Stimulated activated CD4-positive, alpha-beta T cell treated with anti-CD3 and anti-CD28 coated beads, Interleukin-15, amount 100 ng/mL, for 24 hours (primary cell): ENCODE data around the gene ZNF273.
A peak's percentile ranks its signal among the peaks of the same experiment; 100 is the strongest.
"Not testable (repeated sequence)": the region's sequence is repeated elsewhere in the genome, so short reads cannot be mapped to it uniquely, and the experiment has no call there.

ENCODE experiments used
- DNase-seq: peaks from one replicate; pipeline ENCODE4 v3.0.0-alpha.2; 2020

ZNF273 gene

DNA sequence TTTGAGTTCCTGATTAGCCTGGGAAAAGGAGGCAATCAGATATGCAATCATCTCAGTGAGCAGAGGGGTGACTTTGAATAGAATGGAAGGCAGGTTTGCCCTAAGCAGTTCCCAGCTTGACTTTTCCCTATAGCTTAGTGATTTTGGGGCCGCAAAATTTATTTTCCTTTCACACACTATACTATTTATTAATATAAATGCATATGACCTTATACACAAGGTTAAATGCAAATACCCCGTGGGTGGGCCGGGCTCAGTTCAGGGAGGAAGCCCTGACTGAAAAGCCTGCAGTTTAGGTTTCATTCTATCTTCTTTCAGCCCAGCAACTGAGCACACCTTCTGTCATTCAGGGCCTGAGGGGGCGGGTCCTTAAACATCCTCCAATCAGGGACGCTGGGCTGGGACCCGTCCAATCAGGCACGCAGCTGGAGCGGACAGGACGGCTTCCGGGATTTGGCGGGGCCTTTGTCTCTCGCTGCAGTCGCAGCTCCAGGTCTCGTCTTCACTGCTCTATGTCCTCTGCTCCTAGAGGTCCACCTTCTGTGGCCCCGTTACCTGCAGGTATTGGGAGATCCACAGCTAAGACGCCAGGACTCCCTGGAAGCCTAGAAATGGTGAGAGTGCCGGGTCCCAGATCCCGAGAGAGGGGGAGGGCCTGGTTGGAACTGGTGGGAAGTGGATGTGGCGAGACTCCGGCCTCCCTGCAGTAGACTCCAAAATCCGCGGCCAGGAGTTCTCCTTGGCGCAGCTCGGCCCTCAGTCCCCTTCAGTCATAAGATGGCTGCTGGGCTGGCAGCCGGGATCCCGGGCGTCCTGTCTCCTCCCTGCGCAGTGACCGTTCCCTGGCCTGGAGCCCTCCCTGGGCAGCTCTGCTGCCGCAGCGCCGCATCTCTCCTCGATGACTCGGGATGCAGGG is at the start of gene ZNF273:
Gene ZNF273, plus strand, starts transcription at position 468 of the 916 bp plus-strand sequence. Its CDS starts 45 bp downstream, at position 513.
- DNase-seq = peak; percentile 94

DNA sequence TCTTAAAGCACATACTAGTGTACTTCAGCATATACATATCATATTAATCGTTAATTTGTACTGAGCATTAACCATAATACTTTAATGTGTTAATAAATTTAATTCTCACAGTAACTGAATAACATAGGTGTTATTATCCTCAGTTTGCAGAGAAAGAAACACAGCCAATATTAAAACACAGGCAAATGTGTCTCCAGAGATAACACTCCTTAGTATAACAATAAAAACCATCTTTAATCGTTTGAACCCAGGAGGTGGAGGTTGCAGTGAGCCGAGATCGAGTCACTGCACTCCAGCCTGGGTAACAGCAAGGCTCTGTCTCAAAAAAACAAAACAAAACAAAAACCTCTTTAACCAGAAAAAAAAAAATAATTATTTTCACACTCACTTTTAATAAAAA is 49.4 kb upstream of the ZNF273 start:
- no peak for DNase-seq

- no peak for DNase-seq
These were observed 48.1 kb upstream of the ZNF273 start for GRCh38 chr7:64854969-64855368.

DNA sequence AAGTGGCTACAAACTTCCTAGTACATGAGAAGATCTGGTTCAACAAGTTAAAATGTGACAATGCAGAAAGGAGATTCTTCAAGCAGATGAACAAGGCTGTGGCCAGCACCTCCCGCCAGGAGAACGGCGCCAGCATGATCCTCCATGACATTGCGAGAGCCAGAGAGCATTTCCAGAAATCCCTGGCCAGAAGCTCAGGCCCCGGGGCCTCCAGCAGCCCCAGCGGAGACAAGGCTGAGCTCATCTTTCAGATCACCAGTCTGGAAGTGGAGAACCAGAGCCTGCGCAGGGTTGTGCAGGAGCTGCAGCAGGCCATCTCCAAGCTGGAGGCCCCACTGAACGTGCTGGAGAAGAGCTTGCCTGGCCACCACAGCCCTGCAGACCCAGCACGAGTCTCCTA is 40.1 kb upstream of the ZNF273 start:
- DNase-seq = no peak

GRCh38 chr7:64863530-64863929 is 39.5 kb upstream of the ZNF273 start:
- DNase-seq = not testable (repeated sequence)

GRCh38 chr7:64863969-64864368 is 39.1 kb upstream of the ZNF273 start:
- DNase-seq = no peak

DNA sequence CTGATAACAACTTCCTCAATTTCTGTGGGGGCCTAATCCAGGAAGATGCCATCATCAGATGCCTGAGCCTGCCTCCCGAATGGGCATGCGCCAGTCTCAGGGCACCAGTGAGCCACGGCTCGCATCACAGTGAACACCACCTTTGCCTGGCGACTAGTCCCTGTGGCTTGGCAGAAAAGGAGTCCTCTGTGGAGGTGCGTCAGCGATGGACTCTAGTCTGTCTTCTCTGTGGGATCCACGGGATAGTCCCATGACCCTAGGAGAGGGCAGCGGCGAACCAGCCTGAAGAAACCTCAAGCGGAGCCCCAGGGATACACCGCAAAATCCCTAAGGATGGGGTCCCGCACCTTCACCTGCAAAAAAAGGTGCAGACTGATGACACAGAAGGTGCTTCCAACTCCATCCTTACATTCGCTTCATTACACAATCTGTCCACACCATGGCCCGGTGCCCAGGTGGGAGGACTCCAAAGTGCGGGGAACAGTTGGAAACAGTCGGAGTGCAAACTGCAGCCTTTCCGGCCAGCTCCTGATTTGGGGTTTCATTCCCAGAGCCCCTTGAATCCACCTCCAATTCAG is 35.1 kb upstream of the ZNF273 start:
- no peak for DNase-seq

DNA sequence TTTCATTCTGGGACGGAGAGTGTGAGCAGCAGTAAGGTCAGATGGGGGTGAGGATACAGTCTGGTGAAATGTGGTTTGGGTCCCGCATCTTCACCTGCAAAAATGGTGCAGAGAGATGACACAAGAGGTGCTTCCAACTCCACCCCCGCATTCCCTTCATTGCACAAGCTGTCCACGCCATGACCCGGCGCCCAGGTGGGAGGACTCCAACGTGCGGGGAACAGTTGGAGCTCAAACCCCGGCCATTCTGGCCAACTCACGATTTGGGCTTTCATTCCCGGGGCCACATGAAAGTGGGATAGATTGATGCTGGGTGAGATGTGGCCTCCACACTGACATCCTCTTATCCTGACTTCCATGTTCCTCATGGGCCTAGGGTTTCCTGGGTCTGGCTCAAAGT is 34.6 kb upstream of the ZNF273 start:
- no peak for DNase-seq

GRCh38 chr7:64869121-64869725 is 33.9 kb upstream of the ZNF273 start:
- DNase-seq = no peak

DNA sequence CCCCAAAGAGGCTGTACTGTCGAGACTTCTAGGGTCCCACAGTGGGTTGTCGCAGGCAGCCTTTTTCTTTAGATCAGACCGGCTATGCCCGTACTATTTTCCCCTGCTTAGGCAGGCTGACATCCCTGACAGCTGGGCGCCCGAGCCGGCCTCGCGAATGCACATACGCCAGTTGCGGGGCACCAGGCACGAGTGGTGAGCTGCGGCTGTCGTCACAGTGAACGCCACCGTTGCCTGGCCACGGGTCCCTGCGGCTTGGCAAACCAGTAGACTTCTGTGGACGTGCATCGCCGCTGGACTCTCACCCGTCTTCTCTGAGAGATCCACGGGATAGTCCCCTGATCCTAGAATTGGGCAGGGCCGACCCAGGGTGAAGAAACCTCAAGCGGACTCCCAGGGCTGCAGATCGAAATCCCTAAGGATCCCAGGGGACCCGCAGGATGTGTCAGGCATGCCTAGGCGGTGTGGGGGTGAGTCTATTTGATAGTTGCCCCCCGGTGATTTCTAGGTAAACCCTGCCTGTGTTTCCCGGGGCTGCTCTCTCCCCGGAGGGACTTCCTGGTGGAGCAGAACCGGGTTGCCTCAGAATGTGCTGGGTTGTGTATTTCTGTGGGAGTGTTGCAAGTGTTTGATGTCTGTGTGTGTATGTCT is 33.0 kb upstream of the ZNF273 start:
- DNase-seq = no peak

- DNase-seq = no peak
These were observed 32.4 kb upstream of the ZNF273 start for GRCh38 chr7:64870656-64871055.

- DNase-seq = no peak
These were observed 31.3 kb upstream of the ZNF273 start for GRCh38 chr7:64871761-64872160.

DNA sequence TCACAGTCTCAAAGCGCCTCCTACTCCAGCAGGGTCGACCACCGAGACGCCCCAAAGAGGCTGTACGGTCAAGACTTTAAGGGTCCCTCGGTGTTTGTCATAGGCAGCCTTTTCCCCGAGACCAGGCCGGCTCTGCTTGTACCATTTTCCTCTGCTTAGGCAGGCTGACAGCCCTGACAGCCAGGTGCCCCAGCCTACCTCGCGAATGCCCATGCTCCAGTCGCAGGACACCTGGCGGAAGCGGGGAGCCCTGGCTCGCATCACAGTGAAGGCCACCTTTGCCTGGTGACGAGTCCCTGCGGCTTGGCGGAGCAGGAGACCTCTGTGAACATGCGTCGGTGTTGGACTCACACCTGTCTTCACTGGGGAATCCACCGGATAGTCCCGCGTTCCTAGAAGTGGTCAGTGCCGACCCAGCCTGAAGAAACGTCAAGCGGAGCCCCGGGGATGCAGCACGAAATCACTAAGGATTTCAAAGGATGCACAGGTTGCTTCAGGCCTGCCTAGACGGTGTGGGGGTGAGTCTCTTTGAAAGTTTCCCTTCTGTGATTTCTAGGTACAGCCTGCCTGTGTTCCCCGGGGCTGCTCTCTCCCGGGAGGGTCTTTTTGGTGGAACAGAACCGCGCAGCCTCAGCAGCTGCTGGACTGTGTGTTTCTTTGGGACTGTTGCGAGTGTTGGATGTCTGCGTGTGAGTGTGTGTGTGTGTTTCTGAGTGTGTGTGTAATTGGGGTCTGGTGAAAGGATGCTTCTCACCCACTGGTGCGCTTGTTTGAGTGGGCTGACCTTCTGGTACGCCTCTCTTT is 30.5 kb upstream of the ZNF273 start:
- DNase-seq = no peak

- no peak for DNase-seq
These were observed 29.9 kb upstream of the ZNF273 start for GRCh38 chr7:64873155-64873500.

DNA sequence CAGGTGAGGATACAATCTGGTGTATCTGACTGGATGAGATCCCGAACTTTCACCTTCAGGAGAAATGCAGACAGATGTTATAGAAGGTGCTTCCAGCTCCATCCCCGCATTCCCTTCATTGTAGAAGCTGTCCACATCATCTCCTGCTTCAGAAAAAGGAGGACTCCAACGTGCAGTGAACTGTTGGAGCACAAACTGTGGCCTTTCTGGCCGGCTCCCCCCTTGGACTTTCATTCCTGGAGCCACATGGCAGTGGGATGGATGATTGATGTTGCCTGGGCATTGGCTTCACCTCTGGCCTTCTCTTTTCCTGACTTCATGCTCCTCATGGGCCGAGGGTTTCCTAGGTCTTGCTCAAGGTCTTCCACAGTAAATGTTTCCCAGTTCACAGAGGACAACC is 29.6 kb upstream of the ZNF273 start:
- DNase-seq = no peak

DNA sequence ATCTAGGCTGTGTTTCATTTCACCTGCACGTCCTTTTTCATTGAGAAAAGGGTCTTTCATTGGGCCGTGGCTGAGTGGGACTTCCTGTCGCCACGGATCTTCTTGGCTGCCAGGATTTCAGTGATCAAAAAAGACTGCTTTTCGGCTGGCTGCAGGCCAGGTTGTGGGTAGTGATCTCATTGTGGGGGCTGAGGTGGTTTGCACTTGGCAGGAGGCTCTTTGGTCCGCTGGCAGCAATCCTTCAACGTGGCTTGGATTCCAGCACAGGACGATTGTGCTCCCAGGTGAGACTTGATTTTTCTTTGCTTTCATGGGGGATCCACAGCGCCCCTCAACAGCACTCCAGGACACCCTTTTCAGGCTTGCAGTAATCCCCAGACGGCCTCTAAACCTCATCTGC is 29.0 kb upstream of the ZNF273 start:
- no peak for DNase-seq

DNA sequence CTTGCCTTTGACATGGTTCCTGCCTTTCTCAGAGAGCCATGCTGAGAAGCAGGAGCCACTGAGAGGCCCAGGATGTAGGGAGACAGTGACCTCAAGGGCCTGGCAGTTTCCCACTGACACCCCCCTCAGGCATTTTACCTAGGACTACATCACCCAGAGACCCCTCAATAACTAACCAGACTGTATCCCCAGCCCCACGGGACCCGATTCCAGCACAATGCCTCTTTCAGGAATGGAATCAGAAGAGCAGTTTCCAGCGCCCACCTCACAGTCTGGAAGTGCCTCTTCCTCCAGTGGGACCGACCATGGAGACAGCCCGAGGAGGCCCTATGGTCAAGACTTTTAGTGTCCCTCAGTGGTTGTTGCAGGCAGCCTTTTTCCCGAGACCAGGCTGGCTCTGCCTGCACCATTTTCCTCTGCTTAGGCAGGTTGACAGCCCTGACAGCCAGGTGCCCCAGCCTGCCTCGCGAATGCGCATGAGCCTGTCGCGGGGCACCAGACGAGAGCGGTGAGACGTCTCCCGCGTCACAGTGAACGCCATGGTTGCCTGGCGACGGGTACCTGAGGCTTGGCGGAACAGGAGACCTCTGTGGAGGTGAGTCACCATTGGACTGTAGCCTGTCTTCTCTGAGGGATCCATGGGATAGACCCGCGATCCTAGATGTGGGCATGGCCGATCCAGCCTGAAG is 28.4 kb upstream of the ZNF273 start:
- DNase-seq = no peak

- no peak for DNase-seq
These were observed 27.8 kb upstream of the ZNF273 start for GRCh38 chr7:64875258-64875657.

DNA sequence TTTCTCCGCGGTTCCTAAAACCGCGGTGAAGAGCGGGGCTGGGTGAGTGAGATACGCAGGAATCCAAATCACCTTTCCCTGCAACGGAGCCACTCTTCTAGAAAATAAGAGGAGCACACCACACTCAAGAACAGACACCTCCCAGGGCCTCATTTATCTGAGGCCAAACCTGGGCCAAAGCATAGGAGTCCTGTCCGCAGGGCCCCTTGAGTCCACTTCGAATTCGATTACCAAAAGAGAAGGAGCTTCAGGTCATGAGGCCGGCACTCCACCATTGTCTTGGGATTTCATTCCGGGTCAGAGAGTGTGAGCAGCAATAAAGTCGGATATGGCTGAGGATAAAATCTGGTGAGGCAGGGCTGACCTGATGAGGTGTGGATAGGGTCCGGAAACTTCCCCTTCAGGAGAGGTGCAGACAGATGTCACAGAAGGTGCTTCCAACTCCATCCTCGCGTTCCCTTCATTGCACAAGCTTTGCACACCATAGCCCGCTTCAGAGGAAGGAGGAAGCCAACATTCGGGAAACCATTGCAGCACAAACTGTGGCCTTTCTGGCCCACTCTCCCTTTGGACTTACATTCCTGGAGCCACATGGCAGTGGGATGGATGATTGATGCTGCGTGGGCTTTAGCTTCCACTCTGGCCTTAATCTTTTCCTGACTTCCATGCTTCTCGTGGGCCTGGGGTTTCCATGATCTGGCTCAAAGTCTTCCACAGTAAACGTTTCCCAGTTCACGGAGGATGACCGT is 27.2 kb upstream of the ZNF273 start:
- DNase-seq = no peak

DNA sequence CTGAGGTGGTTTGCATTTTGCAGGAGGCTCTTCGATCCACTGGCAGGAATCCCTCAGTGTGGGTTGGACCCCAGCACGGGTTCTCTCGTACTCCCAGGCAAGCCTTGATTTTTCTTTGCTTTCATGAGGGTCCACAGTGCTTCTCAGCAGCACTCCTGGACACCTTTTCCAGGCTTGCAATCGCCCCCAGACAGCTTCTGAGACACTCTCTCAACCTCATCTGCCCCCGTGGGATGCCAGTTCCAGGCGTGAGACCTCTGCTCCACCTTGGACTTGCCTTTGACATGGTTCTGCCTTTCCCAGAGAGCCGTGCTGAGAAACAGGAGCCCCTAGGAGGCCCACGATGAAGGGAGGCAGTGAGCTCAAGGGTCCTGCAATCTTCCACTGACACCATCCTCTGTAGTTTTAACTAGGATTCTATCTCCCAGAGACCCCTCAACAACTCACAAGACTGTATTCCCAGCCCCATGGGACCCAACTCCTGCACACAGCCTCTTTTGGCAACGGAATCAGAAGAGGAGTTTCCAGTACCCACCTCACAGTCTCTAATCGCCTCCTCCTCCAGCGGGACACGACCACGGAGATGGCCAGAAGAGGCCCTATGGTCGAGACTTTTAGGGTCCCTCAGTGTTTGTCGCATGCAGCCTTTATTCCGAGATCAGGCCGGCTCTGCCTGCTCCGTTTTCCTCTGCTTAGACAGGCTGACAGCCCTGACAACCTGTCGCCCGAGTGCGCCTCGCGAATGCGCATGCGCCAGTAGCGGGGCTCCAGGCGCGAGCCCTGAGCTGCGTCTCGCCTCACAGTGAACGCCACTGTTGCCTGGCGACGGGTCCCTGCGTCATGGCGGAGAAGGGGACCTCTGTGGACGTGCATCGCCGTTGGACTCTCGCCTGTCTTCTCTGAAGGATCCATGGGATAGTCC is 26.0 kb upstream of the ZNF273 start:
- DNase-seq = peak; percentile 83
